OCI-LY7 (cell line): ENCODE results near the gene TNRC6C.

Experiments
- EZH2phosphoT487 ChIP-seq: fragments of 200-600 bp; sonication (generic); IDR thresholded peaks from 2 replicates; pipeline ENCODE4 v1.6.1; 2018; ENCODE audit warnings: low read depth, borderline replicate concordance, mild to moderate bottlenecking, mixed run types, antibody characterized with exemption, low read length, moderate library complexity, mixed read lengths
- TF ChIP-seq, protein P1 (sequence below): fragments of 200-600 bp; sonication (generic); conservative IDR thresholded peaks from 2 replicates; pipeline ENCODE4 v1.5.1; 2014; ENCODE audit warnings: mild to moderate bottlenecking, antibody characterized with exemption, low read length, moderate library complexity, mixed read lengths

DNA sequence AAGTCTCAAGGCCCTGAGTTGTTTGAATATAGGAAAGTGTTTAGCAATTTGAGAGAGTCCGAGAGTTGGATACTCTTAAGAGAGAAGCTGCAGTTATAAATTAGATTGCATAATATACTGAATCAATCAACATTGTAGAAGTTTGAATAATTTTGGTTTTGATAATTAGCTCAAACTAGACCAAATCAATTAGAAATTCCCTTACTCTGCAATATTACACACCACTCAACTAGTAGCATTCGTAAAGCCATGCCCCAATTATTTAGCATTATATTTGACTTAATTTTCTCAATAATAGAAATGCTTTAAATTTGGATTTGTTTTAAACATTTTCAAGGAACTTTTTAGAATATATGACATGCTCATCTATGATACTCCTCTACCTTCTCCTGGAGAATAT lies 49.1 kb downstream of the TNRC6C start:
- TF ChIP-seq, protein P1, sequence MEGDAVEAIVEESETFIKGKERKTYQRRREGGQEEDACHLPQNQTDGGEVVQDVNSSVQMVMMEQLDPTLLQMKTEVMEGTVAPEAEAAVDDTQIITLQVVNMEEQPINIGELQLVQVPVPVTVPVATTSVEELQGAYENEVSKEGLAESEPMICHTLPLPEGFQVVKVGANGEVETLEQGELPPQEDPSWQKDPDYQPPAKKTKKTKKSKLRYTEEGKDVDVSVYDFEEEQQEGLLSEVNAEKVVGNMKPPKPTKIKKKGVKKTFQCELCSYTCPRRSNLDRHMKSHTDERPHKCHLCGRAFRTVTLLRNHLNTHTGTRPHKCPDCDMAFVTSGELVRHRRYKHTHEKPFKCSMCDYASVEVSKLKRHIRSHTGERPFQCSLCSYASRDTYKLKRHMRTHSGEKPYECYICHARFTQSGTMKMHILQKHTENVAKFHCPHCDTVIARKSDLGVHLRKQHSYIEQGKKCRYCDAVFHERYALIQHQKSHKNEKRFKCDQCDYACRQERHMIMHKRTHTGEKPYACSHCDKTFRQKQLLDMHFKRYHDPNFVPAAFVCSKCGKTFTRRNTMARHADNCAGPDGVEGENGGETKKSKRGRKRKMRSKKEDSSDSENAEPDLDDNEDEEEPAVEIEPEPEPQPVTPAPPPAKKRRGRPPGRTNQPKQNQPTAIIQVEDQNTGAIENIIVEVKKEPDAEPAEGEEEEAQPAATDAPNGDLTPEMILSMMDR, result no peak
- no peak for TF ChIP-seq EZH2phosphoT487
